HG02678 (cell line): ENCODE results near the gene SSC5D.

ENCODE experiments used
- ATAC-seq: cut with Tn5 transposase; IDR thresholded peaks from one replicate; pipeline ENCODE4 v1.9.1; 2021; ENCODE audit warnings: mild to moderate bottlenecking, moderate library complexity; ENCODE audit not compliant: unreplicated experiment

The SSC5D gene

DNA sequence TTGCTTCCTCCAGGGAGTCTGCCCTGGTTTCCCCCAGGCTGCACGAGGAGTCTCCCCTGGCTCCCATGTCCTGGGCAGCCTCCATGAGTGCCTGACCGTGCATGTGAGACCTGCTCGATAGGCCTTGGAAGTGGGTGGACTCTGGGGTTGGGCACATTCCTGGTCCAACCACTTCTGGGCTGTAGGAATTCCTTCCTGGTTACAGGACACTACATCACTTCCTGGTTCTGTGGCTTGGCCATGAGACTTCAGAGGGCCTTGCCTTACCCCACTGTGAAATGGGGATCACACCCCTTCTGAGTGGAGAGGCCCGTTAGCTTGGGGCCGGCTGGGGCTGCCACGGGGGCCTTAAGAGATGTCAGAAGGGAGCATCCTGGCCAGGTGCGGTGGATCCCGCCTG is 15.8 kb upstream of the SSC5D start:
- no peak for ATAC-seq

DNA sequence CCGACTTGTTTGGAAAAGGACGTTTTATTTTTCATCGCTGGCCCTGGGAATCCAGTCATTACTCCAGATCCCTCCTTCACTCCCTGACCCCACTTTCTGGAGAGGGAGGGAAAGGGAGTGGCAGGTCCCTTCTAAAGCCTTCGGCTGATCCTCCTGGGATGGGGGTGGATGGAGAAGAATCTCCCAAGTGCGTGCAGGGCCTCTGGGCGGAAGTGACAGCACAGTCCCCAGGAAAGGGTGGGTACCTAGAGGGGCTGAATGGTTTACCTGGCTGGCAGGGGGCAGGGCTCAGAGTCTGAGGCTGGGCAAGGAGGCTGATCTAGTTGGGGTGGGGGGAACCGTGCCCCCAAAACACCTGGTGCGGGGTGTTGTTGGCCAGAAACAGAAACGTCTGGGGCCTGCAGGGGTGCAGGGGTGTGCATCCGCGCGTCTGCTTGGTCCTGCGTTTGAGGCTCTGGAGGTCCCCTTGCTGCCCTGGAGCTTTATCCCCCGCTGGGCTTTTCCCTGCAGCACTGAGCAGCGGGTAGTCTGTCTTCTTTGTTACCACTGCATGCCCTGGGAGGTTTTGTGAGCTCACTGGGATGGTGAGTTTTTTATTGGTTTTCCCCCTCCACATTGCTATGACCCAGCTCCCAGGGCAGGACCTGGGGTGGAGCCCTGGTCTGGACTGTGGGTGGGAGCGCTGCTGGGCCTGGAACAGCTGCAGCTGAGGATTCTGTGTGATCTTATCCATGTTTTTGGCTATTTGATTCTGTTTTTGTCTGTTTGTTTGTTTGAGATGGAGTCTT is 14.8 kb upstream of the SSC5D start:
- ATAC-seq: no peak

DNA sequence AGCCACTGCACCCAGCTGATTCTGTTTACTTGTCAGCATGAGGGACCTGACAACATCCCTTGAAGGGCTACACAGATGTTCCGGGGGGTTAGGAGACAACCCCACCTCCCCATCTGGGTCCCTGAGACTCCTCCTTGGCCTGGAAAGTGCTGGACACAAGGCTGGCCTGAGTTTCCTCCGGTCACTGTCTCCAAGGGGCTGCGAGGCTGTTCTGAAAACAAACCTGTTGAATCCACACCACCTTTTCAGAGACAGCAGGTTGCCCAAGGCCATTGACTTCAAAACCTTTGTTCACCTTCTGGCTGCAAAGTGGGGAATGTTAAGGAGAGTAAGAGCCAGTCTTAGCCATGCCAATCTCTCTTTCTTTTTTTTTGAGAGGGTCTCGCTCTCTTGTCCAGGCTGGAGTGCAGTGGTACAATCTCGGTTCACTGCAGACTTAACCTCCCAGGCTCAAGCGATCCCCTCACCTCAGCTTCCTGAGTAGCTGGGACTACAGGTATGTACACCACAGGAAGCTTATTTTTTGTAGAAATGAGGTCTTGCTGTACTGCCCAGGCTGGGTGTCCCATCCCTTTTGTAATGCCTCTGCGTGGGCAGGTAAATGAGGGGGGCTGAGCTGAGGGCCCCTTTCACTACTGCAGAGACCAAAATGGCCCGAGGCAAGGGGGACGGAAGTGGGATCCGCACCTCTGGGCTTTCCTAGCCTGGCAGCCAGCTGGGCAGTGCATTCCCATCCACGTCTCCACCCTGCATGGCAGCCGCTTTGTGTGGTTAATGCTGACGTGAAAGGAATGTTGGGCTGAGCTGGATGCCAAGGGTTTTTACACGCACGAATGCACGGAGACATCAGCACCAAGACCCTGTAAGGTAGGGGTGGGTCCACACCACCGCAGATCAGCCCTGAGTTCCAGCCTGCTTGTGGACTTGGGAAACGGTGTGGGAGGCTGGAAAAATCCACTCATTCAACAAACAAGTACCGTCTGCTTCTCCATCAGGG is 13.7 kb upstream of the SSC5D start:
- ATAC-seq: no peak

DNA sequence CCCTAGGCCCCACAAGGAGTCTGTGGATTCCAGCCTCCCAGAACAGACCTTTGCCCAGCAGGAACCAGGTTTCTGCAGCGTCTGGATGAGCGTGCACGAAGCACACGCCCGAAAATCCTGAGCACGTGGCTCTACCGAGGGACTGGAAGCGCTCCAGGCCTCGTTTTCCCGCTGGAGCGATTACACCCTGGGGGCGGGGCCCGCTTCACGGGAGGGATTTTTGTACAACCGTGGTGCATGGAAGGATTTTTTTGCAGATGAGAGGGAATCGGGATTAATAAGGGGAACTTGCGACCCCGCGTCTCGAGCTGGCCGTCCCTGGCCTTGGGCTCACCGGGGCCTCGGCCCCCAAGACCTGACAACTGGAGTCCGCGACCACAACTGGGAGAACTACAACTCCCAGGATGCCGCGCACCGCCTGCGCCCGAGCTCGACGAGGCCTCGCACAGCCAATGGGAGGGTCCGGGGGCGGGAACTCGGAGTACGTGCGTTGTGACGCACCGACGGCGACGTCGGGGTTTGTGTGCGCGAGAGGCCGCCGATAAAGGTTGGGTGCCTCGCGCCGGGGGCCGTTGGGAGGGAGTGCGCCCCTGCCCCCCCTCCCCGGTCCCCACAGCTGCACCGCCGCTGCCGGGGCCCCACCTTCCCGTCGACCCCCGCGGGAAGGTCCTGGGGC is 12.0 kb upstream of the SSC5D start, which contains the start of gene ZNF628:
Gene ZNF628 (plus strand): TSS at position 518 of the 676 bp plus-strand sequence. CDS start 3,294 bp downstream, outside the sequence.
- ATAC-seq: peak; percentile 96

DNA sequence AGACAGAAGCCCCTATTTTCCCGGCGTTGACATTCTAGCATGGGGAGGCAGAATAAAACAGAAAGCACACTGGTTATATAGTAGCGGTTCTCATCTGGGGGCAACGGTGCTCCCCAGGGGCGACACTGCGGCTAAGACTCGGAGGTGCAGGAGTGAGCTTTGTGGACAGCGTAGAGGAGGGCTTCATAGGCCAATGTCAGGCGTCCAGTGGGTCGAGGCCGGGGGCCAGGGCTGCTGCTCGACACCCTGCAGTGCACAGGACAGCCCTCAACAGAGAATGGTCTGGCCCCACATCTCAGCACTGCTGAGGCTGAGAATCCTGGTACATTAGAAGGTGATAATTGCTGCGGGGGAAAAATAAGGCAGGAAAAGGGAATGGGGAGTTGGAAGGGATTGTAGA is 10.3 kb upstream of the SSC5D start:
- ATAC-seq: no peak

DNA sequence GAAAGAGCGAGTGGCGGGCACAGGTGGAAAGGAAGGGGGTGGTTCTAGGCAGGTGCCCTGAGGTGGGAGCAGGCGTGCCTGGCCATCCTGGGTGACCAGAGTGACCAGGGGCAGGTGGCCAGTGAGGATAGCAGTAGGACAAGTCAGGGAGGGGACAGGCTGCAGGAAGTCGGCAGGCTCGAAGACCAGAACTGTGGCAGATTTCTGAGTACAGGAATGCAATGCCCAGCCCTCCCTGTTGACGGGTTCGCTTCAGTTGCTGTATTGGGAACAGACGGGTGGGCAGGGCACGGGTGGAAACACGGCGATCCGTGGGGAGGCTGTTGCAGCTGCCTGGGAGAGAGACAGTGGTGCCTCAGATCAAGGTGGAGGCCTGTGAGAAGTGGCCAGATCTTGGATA is 9.9 kb upstream of the SSC5D start:
- ATAC-seq: no peak

DNA sequence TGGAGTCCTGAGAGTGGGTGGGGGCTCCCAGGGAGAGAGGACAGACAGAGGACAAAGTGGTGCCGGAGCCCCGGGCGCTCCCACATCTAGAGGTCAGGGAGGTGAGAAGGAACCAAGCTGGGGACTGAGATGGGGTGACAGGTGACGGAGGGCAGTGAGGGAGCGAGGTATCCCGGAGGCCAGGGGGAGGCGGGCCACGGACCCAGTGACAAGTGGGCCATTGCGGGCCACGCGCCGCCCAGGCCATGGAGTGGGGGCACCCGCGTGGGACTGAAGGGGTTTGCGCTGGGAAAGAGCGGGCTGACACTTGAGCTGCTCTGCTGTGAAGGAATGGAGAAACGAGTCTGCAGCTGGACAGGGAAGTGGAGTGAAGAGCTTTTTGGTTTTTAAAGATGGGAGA is 9.2 kb upstream of the SSC5D start:
- ATAC-seq: no peak

DNA sequence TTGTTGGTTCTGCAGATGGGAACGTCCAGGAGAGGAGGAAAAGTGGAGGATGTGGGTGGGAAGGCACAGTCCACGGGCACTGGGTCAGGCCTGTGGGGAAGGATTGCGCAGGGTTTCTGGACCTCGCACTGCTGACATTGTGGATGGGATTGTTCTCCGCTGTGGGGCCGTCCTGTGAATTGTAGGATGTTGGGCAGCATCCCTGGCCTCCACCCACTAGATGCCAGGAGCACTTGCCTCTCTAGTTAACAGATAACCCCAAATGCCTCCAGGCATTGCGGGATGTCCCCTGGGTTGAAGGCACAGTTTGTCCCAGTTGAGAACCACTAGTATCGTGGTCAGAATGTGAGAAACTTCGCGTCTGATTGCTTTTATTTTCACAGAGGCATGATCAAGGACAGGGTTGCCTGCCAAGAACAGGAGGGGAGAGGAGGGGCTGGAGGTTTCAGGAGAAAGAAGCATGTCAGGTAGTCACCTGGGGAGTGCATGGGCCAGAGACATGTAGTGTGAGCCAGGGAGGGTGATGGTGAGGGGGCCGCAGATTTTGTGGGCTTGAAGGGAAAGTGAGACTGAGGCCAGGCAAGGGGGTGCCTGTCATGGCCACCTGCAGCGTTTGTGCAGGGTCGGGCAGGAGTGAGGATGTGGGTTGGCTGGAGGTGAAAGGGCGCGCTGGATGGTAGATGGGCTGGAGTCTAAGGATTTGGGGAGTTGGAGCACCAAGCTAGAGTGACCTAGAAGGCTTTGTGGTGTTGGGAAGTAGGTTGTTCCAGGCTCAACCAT is 8.6 kb upstream of the SSC5D start:
- ATAC-seq: no peak

DNA sequence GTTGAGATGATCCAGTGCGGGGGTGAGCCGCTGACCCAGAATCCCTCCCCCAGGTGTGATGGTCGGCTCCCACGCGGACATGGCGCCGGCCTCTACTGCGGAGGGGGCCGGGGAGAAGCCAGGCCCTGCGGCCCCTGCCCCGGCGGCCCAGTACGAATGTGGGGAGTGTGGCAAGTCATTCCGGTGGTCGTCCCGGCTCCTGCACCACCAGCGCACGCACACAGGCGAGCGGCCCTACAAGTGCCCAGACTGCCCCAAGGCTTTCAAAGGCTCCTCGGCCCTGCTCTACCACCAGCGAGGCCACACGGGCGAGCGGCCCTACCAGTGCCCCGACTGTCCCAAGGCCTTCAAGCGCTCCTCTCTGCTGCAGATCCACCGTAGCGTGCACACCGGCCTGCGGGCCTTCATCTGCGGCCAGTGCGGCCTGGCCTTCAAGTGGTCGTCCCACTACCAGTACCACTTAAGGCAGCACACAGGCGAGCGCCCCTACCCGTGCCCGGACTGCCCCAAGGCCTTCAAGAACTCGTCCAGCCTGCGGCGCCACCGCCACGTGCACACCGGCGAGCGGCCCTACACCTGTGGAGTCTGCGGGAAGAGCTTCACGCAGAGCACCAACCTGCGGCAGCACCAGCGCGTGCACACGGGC is 7.0 kb upstream of the SSC5D start:
- no peak for ATAC-seq

DNA sequence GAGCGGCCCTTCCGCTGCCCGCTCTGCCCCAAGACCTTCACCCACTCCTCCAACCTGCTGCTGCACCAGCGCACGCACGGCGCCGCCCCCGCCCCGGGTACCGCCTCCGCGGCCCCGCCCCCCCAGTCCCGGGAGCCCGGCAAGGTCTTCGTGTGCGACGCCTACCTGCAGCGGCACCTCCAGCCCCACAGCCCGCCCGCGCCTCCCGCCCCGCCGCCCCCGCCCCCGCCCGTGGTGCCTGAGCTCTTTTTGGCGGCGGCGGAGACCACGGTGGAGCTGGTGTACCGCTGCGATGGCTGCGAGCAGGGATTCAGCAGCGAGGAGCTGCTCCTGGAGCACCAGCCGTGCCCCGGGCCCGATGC is 6.5 kb upstream of the SSC5D start:
- no peak for ATAC-seq

DNA sequence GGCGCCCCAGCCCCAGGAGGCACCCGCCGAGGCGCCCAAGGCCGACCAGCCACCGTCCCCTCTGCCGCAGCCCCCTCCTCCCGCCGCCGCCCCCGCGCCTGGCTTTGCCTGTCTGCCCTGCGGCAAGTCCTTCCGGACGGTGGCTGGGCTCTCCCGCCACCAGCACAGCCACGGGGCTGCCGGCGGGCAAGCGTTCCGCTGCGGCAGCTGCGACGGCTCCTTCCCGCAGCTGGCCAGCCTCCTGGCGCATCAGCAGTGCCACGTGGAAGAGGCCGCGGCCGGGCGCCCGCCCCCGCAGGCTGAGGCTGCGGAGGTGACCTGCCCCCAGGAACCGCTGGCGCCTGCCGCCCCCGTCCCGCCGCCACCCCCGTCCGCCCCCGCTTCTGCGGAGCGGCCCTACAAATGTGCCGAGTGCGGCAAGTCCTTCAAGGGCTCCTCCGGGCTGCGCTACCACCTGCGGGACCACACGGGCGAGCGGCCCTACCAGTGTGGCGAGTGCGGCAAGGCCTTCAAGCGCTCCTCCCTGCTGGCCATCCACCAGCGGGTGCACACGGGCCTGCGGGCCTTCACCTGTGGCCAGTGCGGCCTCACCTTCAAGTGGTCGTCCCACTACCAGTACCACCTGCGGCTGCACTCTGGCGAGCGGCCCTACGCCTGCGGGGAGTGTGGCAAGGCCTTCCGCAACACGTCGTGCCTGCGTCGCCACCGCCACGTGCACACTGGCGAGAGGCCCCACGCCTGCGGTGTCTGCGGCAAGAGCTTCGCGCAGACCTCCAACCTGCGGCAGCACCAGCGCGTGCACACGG is 5.9 kb upstream of the SSC5D start:
- no peak for ATAC-seq

DNA sequence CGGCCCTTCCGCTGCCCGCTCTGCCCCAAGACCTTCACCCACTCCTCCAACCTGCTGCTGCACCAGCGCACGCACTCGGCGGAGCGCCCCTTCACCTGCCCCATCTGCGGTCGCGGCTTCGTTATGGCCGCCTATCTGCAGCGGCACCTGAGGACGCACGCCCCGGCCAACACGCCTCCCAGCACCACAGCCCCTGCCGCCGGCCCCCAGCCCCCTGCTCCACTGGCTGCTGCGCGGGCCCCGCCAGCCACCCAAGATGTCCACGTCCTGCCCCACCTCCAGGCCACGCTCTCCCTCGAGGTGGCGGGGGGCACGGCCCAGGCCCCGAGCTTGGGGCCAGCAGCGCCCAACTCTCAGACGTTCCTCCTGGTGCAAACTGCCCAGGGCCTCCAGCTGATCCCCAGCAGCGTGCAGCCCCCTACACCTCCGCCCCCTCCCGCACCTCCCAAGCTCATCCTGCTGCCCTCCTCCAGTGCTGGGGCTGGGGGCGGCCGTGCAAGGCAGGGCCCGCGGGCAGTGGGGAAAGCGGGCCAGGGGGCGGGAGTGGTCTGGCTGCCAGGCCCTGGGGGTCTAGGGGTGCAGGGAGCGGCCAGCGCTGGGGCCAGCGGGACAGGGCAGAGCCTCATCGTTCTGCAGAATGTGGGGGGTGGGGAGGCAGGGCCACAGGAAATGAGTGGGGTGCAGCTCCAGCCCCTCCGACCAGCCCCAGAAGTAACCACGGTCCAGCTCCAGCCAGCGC is 5.1 kb upstream of the SSC5D start:
- no peak for ATAC-seq

DNA sequence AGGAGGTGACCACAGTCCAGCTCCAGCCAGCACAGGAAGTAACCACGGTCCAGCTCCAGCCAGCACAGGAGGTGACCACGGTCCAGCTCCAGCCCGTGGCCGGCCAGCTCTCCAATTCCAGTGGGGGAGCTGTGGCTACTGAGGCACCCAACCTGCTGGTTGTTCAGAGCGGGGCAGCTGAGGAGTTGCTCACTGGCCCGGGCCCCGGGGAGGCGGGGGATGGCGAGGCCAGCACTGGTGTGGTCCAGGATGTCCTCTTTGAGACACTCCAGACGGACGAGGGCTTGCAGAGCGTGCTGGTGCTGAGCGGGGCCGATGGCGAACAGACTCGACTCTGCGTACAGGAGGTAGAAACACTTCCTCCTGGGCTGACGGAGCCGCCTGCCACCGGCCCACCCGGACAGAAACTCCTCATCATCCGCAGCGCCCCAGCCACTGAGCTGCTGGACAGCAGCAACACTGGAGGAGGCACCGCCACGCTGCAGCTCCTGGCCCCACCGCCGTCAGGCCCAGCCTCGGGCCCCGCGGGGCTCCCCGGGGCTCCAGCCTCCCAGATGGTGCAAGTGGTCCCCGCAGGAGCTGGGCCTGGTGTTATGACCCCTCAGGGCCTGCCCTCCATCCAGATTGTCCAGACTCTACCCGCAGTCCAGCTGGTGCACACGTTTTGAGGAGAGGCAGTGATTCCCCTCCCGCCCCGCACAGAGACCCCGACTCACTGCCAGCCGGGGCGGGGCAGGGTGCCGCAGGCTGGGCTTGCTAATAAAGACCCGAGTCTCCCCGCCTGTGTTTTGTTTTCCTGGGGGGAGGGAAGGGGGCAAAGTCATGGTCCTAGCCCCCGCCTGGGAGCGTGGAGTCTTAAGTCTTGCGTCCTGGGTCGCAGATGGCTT is 4.3 kb upstream of the SSC5D start:
- no peak for ATAC-seq

DNA sequence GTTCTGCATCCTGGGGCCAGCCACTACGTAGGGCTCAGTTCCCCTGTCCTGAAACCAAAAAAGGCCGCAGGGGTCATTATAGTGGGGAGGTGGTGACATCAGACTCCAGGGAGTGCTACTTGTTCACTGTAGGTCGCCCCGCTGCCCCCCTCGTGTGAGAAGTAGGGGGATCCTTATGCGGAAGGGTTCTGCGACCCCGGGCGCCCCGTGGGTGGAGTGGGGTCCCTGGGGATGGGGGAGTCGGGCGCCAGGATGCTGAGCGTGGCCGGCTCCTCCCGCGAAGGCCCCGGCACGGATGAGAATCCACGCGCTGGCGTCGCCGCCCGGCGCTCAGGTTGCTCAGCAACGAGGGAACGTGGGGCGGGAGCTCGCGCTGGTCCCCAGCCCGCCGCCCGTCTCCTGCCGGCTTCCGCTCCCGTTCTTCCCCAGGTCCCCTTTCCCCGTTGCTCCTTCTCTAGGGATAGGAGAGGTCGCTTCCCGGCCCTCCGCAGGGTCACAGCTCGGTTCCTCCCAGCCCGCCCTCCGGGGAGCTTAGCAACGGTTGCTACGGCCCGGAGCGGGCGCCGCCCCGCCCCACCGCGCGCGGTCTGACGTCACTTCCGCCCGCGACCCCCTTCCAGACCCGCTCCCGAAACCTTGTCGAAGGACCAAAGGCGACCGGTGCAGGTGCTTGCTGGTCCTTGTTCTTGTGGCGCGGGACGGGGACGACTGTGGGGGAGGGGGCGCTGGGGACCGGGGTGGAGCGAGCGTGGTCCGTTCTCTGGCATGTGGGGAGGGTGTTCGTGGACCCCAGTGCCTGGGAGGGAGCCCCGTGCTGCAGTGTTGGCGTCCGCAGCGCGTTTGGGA is 3.4 kb upstream of the SSC5D start, which contains the start of gene NAT14:
Gene NAT14 (plus strand): TSS at position 596 of the 846 bp plus-strand sequence. CDS start 521 bp downstream, outside the sequence.
- ATAC-seq: peak; percentile 64

DNA sequence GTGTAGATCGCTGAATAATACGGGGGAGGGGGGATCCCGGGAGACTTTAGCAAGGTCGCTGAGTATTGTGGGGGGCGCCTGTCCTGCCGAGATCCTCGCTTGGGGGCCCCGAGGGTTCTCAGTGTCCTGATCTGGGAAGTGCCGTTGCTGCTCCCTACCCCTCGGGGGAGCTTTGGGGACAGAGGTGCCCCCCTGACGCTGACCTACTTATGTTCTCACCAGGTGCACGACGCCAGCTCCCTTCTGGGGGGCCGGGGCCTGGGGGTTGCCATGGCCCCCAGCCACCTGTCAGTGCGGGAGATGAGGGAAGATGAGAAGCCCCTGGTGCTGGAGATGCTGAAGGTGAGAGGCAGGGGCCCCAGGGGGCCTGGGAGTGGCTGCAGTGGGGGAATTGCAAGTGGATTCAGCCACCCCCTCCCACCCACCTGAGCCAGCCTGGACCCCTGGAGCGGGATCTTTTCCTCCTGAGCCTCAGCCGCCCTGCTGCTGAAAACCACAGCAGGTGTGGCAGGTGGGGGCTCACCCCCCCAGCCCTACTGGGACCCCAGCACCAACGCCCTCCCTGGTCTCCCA is 2.7 kb upstream of the SSC5D start:
- no peak for ATAC-seq
